NB4 (cell line): ENCODE data around the gene ABLIM2.

Experiments
- DNase-seq: peaks from one replicate; pipeline ENCODE4 v3.0.0; 2010; ENCODE audit warnings: low read depth
- H3K4me3 ChIP-seq: one replicate; pipeline ENCODE4 v1.5.1; 2011; ENCODE audit warnings: mild to moderate bottlenecking, low read depth, low read length, moderate library complexity
- MYC ChIP-seq: IDR thresholded peaks from 2 replicates; pipeline ENCODE4 v1.6.1; 2011; ENCODE audit warnings: low read depth, low read length
- POLR2A ChIP-seq: IDR thresholded peaks from 2 replicates; pipeline ENCODE4 v1.6.1; 2011; ENCODE audit warnings: mild to moderate bottlenecking; ENCODE audit not compliant: insufficient read length; ENCODE audit errors: extremely low read depth
- TF ChIP-seq, protein P1 (sequence below): IDR thresholded peaks from 2 replicates; pipeline ENCODE4 v1.6.1; 2011; ENCODE audit warnings: low read depth, low read length
- TF ChIP-seq, protein P2 (sequence below): IDR thresholded peaks from one replicate; pipeline ENCODE4 v1.5.1; 2012; ENCODE audit warnings: low read depth, low read length

ABLIM2 gene

DNA sequence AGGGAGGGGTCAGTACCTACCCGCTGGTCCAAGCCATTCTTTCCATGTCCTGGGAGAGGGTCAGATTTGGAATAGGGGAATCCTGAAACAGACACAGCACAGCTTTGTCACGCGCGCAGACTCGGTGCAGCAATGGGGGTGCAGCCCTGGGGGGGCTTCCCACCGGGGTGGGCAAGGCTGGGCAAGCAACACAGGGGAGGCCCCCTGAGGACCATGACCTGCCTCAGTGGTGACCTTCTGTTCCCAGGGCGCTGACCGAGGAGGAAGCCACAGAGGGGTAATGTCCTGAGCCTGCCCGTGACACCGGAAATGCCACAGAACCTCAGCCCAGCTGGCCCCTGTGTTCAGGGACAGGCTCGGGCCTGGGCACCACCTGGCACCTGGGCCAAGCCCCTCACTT is 165.8 kb downstream of the ABLIM2 start:
- DNase-seq: no peak
- no peak overlapping the region for H3K4me3 ChIP-seq
- no peak for TF ChIP-seq POLR2A
- TF ChIP-seq MYC: no peak
- TF ChIP-seq, protein P1, sequence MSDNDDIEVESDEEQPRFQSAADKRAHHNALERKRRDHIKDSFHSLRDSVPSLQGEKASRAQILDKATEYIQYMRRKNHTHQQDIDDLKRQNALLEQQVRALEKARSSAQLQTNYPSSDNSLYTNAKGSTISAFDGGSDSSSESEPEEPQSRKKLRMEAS: no peak
- TF ChIP-seq, protein P2, sequence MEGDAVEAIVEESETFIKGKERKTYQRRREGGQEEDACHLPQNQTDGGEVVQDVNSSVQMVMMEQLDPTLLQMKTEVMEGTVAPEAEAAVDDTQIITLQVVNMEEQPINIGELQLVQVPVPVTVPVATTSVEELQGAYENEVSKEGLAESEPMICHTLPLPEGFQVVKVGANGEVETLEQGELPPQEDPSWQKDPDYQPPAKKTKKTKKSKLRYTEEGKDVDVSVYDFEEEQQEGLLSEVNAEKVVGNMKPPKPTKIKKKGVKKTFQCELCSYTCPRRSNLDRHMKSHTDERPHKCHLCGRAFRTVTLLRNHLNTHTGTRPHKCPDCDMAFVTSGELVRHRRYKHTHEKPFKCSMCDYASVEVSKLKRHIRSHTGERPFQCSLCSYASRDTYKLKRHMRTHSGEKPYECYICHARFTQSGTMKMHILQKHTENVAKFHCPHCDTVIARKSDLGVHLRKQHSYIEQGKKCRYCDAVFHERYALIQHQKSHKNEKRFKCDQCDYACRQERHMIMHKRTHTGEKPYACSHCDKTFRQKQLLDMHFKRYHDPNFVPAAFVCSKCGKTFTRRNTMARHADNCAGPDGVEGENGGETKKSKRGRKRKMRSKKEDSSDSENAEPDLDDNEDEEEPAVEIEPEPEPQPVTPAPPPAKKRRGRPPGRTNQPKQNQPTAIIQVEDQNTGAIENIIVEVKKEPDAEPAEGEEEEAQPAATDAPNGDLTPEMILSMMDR: no peak

DNA sequence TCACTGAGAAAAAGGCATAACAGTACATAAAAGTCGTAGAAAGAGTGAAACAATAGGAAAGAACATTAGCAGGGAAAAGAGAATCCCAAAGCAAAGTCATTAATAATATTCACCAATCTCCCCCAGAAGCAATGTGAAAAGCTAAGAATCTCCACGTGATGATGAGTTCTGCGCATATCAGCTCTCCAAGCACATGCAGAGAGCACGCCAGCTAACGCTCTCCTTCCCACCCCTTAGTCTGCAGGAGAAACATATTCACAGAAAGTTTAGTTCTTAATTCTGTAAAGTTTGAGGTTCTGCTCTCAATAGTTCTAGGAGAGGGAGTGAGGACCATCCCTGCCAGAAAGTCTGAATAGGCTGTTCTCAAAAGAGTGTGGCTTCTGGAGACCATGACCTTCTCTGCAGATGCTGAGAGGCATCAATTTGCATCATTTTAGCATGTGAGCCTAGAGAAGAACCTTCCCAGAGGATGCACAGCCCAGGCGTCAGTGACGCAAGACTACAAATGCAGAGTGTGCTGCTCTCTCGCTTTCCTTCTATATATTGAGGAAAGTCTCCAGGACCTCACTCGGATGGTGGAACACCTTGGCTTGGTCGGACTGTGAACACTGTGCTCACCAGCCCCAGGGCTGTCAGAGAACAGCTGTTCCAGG is 167.7 kb downstream of the ABLIM2 start:
- H3K4me3 ChIP-seq: no peak overlapping the region
- TF ChIP-seq, protein P2: no peak
- TF ChIP-seq POLR2A: no peak
- TF ChIP-seq MYC: no peak
- TF ChIP-seq, protein P1: no peak
- no peak for DNase-seq

DNA sequence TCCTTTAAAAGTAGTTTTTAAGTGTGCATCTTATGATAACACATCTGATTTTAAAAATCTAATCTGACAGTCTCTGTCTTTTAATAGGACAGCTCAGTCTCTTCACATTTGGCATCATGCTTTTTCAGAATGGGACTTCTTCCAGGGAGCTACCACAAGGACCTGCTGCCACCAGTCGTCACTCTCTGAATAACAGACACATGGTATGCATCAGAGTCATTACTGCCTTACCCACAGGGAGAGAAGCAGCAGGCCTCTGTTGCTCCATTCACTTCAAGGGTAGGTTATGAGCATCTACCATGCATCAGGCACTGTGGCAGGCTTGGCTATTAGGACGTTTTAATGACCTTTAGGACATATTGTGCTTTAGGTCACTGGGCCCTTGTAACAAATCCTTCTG is 169.0 kb downstream of the ABLIM2 start:
- no peak overlapping the region for H3K4me3 ChIP-seq
- no peak for DNase-seq
- TF ChIP-seq MYC (no peak), POLR2A (no peak)
- TF ChIP-seq, protein P1: no peak
- TF ChIP-seq, protein P2: no peak

DNA sequence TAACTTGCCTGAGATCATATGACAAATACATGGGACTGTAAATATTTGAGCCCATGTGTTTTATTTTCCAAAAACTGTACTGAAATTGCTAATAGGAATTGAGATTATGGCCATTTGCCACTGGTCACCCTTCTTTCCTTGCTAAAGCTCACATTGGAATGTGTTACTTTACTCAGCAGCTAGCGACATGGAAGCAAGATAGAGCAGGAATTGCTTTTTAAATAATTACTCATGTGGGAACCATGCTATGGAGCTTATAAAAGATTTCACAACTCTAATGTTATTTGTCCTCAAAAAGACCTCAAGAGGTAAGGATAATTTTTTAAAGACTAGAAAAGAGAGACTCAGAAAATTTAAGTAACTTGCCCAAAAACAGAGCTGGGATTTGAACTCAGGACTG is 170.2 kb downstream of the ABLIM2 start:
- H3K4me3 ChIP-seq: no peak overlapping the region
- DNase-seq: no peak
- TF ChIP-seq, protein P2: no peak
- TF ChIP-seq MYC (no peak), POLR2A (no peak)
- TF ChIP-seq, protein P1: no peak

DNA sequence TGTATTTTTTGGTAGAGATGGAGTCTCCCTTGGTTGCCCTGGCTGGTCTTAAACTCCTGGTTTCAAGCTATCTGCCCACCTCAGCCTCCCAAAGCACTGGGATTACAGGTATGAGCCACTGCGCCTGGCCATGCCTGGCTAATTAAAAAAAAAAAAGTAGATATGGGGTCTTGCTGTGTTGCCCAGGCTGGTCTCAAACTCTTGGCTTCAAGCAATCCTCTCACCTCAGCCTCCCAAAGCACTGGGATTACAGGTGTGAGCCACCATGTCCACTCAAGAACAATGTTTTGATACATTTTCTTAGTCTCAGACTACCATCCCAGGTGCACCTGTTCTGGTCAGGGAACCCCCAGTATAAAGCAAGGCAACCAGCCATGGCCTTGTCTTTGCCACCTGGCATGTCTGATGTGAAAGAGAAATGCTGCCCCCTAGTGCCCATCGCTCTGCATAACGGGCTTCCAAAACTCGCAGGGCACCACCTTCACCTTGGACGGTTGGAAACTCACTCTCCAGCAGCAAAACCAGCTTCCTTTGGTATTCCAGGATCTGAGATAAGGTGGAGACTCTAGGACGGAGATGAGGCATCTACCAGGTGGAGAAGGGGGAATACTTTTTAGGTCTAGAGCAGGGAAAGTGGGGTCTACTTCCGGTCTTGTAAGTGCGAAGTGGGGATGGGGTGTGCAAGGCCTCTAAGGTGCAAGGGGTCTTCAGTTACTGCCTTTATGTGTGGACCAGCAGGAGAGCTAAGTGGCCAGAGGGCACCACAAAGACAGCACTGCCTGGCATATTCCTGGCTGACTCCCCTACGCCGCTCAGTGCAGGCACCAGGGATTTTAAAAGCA is 171.2 kb downstream of the ABLIM2 start:
- DNase-seq: peak; percentile 78
- no peak for TF ChIP-seq POLR2A
- TF ChIP-seq, protein P1: 0 out of 2 replicates have a peak, but pooled peaks have one; percentile 52
- TF ChIP-seq, protein P2: peak; percentile 97
- TF ChIP-seq MYC: no peak; the same call in 1 of the 2 replicates
- no peak overlapping the region for H3K4me3 ChIP-seq
